Right atrium auricular region (tissue), 2 donors: ENCODE measurements around the gene PCSK1N. TPM values are rescaled to one million over a fixed set of nuclear protein-coding genes. Genes with fewer than 3 reads are reported as not detected.

Experiments used
- DNase-seq: peaks from one replicate; pipeline ENCODE4 v3.0.0-alpha.2; 2019; ENCODE audit warnings: low spot score
- H3K27ac ChIP-seq, 2 donors: fragments of 200-600 bp; sonication (generic); 1 replicate in 1 of 2; 2 replicates in 1 of 2; pipeline ENCODE4 v1.5.1; 2016 to 2019
- H3K27me3 ChIP-seq, 2 donors: fragments of 200-600 bp; sonication (generic); one replicate each; pipeline versions ENCODE4 v1.5.1 to v1.6.0; 2017 to 2019
- H3K36me3 ChIP-seq: fragments of 200-600 bp; sonication (generic); one replicate; pipeline ENCODE4 v1.5.1; 2016
- H3K4me1 ChIP-seq, 2 donors: fragments of 200-600 bp; sonication (generic); one replicate each; pipeline versions ENCODE4 v1.5.1 to v1.6.0; 2017 to 2019
- H3K4me3 ChIP-seq, 2 donors: fragments of 200-600 bp; sonication (generic); 1 replicate in 1 of 2; 2 replicates in 1 of 2; pipeline ENCODE4 v1.5.1; 2017 to 2019; ENCODE audit warnings: mild to moderate bottlenecking in 1 of 2, moderate library complexity in 1 of 2
- H3K9me3 ChIP-seq, 2 donors: fragments of 200-600 bp; sonication (generic); one replicate each; pipeline ENCODE4 v1.5.1; 2019
- CTCF ChIP-seq, 2 donors: fragments of 200-600 bp; sonication (generic); IDR thresholded peaks; one replicate each; pipeline ENCODE4 v1.5.1; 2019; ENCODE audit warnings: antibody characterized with exemption in 2 of 2
- total RNA-seq, 2 donors: library from RNA; depleted of rRNA; stranded (reverse); fragments of >200 nt; gene quantifications; one replicate each; pipeline ENCODE4 v1.1.0, GENCODE V29; 2016

Gene PCSK1N
- total RNA-seq, 2 donors from 2014 or later: 4.3 to 12.5 TPM

GRCh38 chrX:48801280-48802088 lies 33.9 kb downstream of the PCSK1N start, which contains the start of gene HDAC6:
Gene HDAC6 (plus strand): TSS chrX:48802067. CDS start chrX:48802693, 626 bp downstream.
- no peaks in the 10 kb centered on the region for H3K9me3 ChIP-seq
- no peaks in the 10 kb centered on the region for H3K36me3 ChIP-seq
- no peak for TF ChIP-seq CTCF (IDR thresholded peaks at IDR 0.05)
- peak within 1 kb of the TSS; percentile 60 to 72 for H3K4me3 ChIP-seq
- peaks cover 0 to 5% of the 10 kb centered on the region in 2 donors for H3K4me1 ChIP-seq
- no peaks in the 10 kb centered on the region for H3K27me3 ChIP-seq
- peak; percentile 96 for DNase-seq
- peak within 1 kb of the TSS; percentile 92 to 94 for H3K27ac ChIP-seq

- no peak for TF ChIP-seq CTCF (IDR thresholded peaks at IDR 0.05)
- peaks cover 0 to 5% of the 10 kb centered on the region in 2 donors for H3K4me1 ChIP-seq
- H3K27me3 ChIP-seq: no peaks in the 10 kb centered on the region
- H3K4me3 ChIP-seq: peak overlapping the region; percentile 59 to 72
- peak overlapping the region; percentile 88 to 94 for H3K27ac ChIP-seq
- no peaks in the 10 kb centered on the region for H3K36me3 ChIP-seq
- DNase-seq: no peak
- no peaks in the 10 kb centered on the region for H3K9me3 ChIP-seq
Measured at GRCh38 chrX:48800574-48801279, 34.7 kb downstream of the PCSK1N start.

GRCh38 chrX:48798318-48798717 lies 37.1 kb downstream of the PCSK1N start:
- H3K27me3 ChIP-seq: no peaks in the 10 kb centered on the region
- DNase-seq: no peak

GRCh38 chrX:48794911-48795515 lies 40.4 kb downstream of the PCSK1N start:
- H3K27me3 ChIP-seq: no peaks in the 10 kb centered on the region
- no peak overlapping the region for H3K27ac ChIP-seq
- no peaks in the 10 kb centered on the region for H3K36me3 ChIP-seq
- H3K4me3 ChIP-seq: no peak overlapping the region
- no peak for DNase-seq
- no peak for TF ChIP-seq CTCF (IDR thresholded peaks at IDR 0.05)
- no peaks in the 10 kb centered on the region for H3K9me3 ChIP-seq
- no peaks in the 10 kb centered on the region for H3K4me1 ChIP-seq

More at GRCh38 chrX:48798318-48798717, 37.1 kb downstream of the PCSK1N start:
- no peak overlapping the region for H3K4me3 ChIP-seq
- no peaks in the 10 kb centered on the region for H3K36me3 ChIP-seq
- H3K4me1 ChIP-seq: peaks cover 0 to 5% of the 10 kb centered on the region in 2 donors
- no peak for TF ChIP-seq CTCF (IDR thresholded peaks at IDR 0.05)
- no peak overlapping the region for H3K27ac ChIP-seq
- no peaks in the 10 kb centered on the region for H3K9me3 ChIP-seq

GRCh38 chrX:48794340-48794910 lies 41.0 kb downstream of the PCSK1N start:
- DNase-seq: no peak

More at GRCh38 chrX:48794340-48794910, 41.0 kb downstream of the PCSK1N start:
- Histone ChIP-seq H3K9me3 (no peaks in the 10 kb centered on the region), H3K4me1 (no peaks in the 10 kb centered on the region), H3K36me3 (no peaks in the 10 kb centered on the region), H3K27ac (no peak overlapping the region), H3K27me3 (no peaks in the 10 kb centered on the region), H3K4me3 (no peak overlapping the region)
- no peak for TF ChIP-seq CTCF (IDR thresholded peaks at IDR 0.05)
